Left ventricle myocardium inferior (tissue), 1 donor: ENCODE data around the gene DAAM2. TPM values are rescaled to one million over a fixed set of nuclear protein-coding genes. Genes with fewer than 3 reads are reported as not detected.
A peak's percentile ranks its signal among the peaks of the same experiment; 100 is the strongest.

Source experiments
- DNase-seq: peaks from one replicate; pipeline ENCODE4 v3.0.0-alpha.2; 2020
- H3K27ac ChIP-seq: fragments of 200-600 bp; replicated peaks from 2 replicates; pipeline ENCODE4 v1.8.0; 2021
- H3K27me3 ChIP-seq: fragments of 200-600 bp; 2 replicates; pipeline ENCODE4 v1.8.0; 2021; ENCODE audit warnings: low read depth
- H3K36me3 ChIP-seq: fragments of 200-600 bp; 2 replicates; pipeline ENCODE4 v1.8.0; 2021
- H3K4me1 ChIP-seq: fragments of 200-600 bp; 2 replicates; pipeline ENCODE4 v1.8.0; 2021
- H3K4me3 ChIP-seq: fragments of 200-600 bp; 2 replicates; pipeline ENCODE4 v1.8.0; 2021; ENCODE audit warnings: mild to moderate bottlenecking, moderate library complexity
- H3K9me3 ChIP-seq: fragments of 200-600 bp; replicated peaks from 2 replicates; pipeline ENCODE4 v1.8.0; 2021
- intact Hi-C: fragments of 100-400 bp; cut with micrococcal nuclease; formaldehyde crosslinking; loops from one replicate; pipeline ENCODE4 v1.11.0; 2022
- total RNA-seq: library from RNA; stranded (reverse); fragmentation: NEBNext Ultra II Directional; extraction: Animal tissue kit (Norgen Biotek cat#: 25700); gene quantifications from one replicate; pipeline ENCODE4 v1.2.1, GENCODE V29; 2021
- TF ChIP-seq, protein P1 (sequence below): fragments of 200-600 bp; IDR thresholded peaks from 2 replicates; pipeline ENCODE4 v1.8.0; 2021; ENCODE audit warnings: antibody characterized with exemption, mild to moderate bottlenecking, borderline replicate concordance
- donor health status: DM: no; HTN: yes; CAD: no; lungs with severe emphysema.

The DAAM2 gene
- total RNA-seq, 1 donor from 2014 or later = 19.1 TPM

DNA sequence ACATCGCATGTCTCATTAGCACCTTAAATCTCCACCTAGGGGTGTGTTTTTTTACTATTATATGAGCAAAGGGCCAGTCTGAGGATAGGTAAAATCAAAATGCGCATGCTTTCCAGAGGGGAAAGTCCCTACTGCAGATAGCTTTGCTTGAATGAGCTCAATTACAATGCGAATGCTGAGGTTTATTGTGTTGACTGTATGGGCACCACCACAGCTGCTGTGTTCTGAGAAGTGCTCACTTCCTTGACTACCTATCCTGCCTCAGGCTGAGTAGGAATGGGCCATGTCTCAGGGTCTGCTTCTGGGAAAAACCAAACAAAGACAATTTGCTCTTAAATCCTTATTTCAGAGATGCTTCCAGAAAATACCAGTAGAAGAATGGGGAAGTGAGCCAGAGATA lies 105.5 kb downstream of the DAAM2 start:
- no peaks in the 10 kb centered on the region for H3K9me3 ChIP-seq
- peaks cover 22% of the 10 kb centered on the region for H3K36me3 ChIP-seq
- TF ChIP-seq, protein P1, sequence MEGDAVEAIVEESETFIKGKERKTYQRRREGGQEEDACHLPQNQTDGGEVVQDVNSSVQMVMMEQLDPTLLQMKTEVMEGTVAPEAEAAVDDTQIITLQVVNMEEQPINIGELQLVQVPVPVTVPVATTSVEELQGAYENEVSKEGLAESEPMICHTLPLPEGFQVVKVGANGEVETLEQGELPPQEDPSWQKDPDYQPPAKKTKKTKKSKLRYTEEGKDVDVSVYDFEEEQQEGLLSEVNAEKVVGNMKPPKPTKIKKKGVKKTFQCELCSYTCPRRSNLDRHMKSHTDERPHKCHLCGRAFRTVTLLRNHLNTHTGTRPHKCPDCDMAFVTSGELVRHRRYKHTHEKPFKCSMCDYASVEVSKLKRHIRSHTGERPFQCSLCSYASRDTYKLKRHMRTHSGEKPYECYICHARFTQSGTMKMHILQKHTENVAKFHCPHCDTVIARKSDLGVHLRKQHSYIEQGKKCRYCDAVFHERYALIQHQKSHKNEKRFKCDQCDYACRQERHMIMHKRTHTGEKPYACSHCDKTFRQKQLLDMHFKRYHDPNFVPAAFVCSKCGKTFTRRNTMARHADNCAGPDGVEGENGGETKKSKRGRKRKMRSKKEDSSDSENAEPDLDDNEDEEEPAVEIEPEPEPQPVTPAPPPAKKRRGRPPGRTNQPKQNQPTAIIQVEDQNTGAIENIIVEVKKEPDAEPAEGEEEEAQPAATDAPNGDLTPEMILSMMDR = no peak
- H3K27ac ChIP-seq = no peak overlapping the region
- H3K27me3 ChIP-seq = no peaks in the 10 kb centered on the region
- no peaks in the 10 kb centered on the region for H3K4me1 ChIP-seq
- intact Hi-C loops = loop anchor here (10.0 kb wide), 1 partner anchor 523 kb away; no protein-coding TSS in a partner anchor
- no peak for DNase-seq
- H3K4me3 ChIP-seq = no peak overlapping the region

DNA sequence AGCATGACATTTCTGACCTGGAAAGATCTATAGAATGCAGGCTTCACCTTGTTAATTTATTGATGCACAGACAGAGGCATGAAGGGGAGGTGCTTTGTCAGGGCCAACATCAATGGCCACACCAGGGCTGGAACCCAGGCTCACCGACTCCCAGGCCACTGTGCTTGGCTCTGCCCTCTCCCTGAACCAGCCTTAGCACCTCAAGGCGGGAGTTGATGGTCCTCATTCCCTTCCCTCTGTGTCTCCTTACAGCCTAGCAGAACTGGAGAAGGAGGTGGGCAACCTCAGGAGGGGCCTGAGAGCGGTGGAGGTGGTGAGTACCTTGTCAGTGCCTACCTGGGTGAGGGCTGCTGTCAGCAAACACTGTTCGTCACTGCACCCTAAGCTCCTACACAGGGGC lies 106.4 kb downstream of the DAAM2 start:
- intact Hi-C loops = loop anchor here (10.0 kb wide), 1 partner anchor 524 kb away; no protein-coding TSS in a partner anchor
- Histone ChIP-seq H3K36me3 (peaks cover 22% of the 10 kb centered on the region), H3K27ac (no peak overlapping the region), H3K27me3 (no peaks in the 10 kb centered on the region), H3K9me3 (no peaks in the 10 kb centered on the region), H3K4me1 (no peaks in the 10 kb centered on the region), H3K4me3 (no peak overlapping the region)
- TF ChIP-seq, protein P1 = no peak
- no peak for DNase-seq

DNA sequence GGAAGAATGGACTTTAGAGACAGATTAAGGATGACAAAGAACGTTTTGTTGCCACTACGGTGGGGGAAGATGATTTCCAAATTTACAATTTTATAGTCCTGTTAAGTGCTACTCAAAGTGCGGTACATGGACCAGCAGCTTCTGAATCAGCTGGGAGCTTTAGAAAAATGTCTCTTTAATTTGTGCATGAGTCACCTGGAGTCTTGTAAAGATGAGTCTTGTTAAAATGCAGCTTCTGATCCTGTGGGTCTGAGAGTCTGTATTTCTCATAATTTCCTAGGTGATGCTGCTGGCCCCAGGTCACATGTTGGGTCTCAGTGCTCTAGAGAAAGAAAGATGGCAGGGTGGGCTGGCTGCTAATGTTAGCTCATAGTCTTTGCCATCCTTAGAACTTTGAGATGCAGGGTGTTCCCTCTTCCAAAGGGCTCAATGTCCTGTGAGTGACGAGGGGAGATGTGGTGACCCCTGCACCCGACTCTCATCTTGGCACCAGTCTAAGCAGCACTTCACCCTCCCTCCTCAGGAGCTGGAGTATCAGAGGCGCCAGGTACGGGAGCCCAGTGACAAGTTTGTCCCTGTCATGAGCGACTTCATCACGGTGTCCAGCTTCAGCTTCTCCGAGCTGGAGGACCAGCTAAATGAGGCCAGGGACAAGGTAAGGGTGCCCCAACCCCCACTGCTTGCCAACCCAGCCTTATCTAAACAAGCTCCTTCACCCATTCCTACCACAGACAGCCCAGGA lies 107.5 kb downstream of the DAAM2 start:
- Histone ChIP-seq H3K27me3 (no peaks in the 10 kb centered on the region), H3K36me3 (peaks cover 22% of the 10 kb centered on the region), H3K4me1 (no peaks in the 10 kb centered on the region), H3K27ac (no peak overlapping the region), H3K9me3 (no peaks in the 10 kb centered on the region), H3K4me3 (no peak overlapping the region)
- TF ChIP-seq, protein P1 = no peak
- DNase-seq = no peak
- intact Hi-C loops = loop anchor here (10.0 kb wide), 1 partner anchor 525 kb away; no protein-coding TSS in a partner anchor

DNA sequence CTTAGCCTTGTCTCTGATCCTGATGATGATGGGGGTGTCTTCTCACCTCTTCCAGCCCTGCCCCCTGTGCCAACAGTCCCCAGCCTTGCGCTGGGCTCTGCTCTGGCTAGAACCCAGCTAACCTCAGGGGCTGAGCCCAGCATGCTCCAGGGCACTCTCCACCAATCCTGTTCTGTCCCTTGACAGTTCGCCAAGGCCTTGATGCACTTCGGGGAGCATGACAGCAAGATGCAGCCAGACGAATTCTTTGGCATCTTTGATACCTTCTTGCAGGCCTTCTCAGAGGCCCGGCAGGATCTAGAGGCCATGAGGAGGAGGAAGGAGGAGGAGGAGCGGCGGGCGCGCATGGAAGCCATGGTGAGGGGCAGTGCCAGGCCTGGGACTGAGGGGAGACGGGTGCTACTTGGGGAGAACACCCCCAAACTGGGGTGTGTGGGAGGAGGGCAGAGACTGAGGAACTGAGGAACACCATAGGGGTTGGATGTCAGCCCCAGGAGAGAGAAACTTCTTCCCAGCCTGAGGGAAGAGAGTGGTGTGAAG lies 109.0 kb downstream of the DAAM2 start:
- TF ChIP-seq, protein P1 = no peak
- Histone ChIP-seq H3K27ac (peak overlapping the region; percentile 12), H3K4me3 (no peak overlapping the region), H3K36me3 (peaks cover 35% of the 10 kb centered on the region), H3K9me3 (no peaks in the 10 kb centered on the region), H3K27me3 (no peaks in the 10 kb centered on the region), H3K4me1 (no peaks in the 10 kb centered on the region)
- intact Hi-C loops = no loop called here
- no peak for DNase-seq

DNA sequence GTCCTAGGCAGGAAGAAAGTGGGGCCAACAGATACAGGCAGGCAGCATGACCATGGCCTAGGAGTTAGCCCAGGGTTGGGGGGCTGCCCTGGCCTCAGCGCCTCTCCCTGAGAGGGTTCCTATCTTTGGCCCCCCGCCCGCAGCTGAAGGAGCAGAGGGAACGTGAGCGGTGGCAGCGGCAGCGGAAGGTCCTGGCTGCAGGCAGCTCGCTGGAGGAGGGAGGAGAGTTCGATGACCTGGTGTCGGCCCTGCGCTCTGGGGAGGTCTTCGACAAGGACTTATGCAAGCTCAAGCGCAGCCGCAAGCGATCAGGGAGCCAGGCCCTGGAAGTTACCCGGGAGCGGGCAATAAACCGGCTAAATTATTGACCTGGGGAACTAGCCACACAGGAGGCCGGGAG lies 109.5 kb downstream of the DAAM2 start:
- Histone ChIP-seq H3K9me3 (no peaks in the 10 kb centered on the region), H3K36me3 (peaks cover 36% of the 10 kb centered on the region), H3K27me3 (no peaks in the 10 kb centered on the region), H3K27ac (peak overlapping the region; percentile 12), H3K4me3 (no peak overlapping the region), H3K4me1 (no peaks in the 10 kb centered on the region)
- no peak for DNase-seq
- intact Hi-C loops = no loop called here
- TF ChIP-seq, protein P1 = no peak
